Kidney glomerular epithelial cell (primary cell): ENCODE measurements around the gene VTA1.
"Not testable (repeated sequence)": the region's sequence is repeated elsewhere in the genome, so short reads cannot be mapped to it uniquely, and the experiment has no call there.

Experiments used
- DNase-seq: peaks from one replicate; lab custom pipeline; 2025; lab: John Stamatoyannopoulos, UW

The VTA1 gene

GRCh38 chr6:142225552-142225951 is 78.5 kb downstream of the VTA1 start:
- DNase-seq: no peak

DNA sequence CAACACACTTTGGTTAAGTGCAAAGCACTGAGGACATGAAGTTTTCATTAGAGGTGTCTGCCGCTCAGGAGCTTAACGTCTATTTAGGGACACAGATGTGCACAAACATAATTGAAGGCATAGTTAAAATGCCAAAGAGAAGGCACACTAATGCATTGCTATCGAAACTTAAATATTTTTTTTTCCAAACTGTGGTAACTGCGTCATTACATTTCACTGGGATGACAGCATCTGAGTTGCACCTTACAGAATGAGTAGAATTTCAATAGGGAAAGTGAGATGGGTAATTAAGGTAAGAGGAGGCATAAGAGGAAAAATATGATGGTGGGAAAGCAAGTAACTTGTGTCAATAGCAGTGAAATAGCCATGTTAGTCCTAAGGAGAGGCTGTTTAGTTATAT is 79.7 kb downstream of the VTA1 start:
- no peak for DNase-seq

DNA sequence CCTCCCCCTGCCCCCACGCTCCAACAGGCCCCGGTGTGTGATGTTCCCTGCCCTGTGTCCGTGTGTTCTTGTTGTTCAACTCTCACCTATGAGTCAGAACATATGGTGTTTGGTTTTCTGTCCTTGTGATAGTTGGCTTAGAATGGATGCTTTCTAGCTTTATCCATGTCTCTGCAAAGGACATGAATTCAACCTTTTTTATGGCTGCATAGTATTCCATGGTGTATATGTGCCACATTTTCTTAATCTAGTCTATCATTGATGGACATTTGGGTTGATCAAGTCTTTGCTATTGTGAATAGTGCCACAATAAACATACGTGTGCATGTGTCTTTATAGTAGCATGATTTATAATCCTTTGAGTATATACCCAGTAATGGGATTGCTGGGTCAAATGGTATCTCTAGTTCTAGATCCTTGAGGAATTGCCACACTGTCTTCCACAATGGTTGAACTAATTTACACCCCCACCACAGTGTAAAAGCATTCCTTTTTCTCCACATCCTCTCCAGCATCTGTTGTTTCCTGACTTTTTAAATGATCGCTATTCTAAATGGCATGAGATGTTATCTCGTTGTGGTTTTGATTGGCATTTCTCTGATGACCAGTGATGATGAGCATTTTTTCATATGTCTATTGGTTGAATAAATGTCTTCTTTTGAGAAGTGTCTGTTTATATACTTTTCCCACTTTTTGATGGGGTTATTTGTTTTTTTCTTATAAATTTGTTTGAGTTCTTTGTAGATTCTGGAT is 82.6 kb downstream of the VTA1 start:
- DNase-seq: not testable (repeated sequence)

DNA sequence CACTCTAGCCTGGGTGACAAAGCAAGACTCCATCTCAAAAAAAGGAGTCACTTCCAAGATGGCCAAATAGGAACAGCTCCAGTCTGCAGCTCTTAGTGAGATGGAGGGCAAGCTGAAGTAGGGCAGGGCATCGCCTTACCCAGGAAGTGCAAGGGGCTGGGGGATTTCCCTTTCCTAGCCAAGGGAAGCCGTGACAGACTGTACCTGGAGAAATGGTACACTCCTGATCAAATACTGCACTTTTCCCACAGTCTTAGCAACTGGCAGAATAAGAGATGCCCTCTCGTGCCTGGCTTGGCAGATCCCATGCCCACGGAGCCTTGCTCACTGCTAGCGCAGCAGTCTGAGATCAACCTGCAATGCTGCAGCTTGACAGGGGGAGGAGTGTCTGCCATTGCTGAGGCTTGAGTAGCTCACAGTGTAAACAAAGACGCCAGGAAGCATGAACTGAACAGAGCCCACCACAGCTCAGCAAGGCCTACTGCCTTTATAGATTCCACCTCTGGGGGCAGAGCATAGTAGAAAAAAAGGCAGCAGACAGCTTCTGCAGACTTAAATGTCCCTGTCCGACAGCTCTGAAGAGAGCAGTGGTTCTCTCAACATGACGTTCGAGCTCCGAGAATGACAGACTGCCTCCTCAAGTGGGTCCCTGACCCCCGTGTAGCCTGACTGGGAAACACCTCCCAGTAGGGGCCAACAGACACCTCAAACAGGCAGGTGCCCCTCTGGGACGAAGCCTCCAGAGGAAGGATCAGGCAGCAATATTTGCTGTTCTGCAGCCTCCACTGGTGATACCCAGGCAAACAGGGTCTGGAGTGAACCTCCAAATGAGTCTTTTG is 85.4 kb downstream of the VTA1 start:
- peak; percentile 85 for DNase-seq

- no peak for DNase-seq
Observed at GRCh38 chr6:142233945-142234682, 87.1 kb downstream of the VTA1 start.

DNA sequence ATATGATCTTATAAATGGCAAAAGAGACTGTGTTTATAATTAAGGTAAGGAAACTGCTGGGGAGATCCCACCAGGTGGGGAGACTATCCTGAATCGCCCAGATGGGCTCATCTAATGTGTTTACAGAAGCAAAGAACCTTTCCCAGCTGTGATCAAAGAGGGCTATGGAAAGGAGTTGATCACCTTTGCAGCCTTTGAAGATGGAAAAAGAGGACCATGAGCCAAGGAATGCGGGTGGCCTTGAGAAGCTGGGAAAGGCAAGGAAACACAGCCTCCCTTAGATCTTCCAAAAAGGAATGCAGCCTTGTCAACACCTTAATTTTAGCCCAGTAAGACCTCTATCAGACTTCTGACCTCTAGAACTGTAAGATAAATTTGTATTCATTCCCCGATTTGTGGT is 88.2 kb downstream of the VTA1 start:
- no peak for DNase-seq

- DNase-seq: no peak
Observed at GRCh38 chr6:142235791-142236190, 88.7 kb downstream of the VTA1 start.

GRCh38 chr6:142236691-142237090 is 89.6 kb downstream of the VTA1 start:
- DNase-seq: no peak

GRCh38 chr6:142238881-142239280 is 91.8 kb downstream of the VTA1 start:
- DNase-seq: no peak

- DNase-seq: no peak
Observed at GRCh38 chr6:142240179-142240578, 93.1 kb downstream of the VTA1 start.

DNA sequence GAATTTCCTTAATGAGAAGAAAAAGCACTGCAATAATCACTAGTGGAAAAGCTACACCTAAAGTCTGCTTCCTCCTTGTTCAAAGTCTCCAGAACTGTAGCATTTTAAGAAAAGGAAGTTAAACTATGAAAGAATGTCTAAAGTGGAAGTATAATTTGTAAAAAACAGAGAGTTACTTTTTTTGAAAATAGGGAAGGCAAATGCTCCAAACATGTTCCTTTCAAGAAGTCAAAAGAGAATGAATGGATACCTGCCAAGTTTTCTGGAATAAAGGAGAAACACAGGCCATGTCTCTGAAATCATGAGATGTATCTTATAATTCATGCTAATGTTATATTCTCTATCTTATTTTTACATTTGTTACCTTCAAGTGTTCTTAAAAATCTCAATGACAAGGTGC is 94.0 kb downstream of the VTA1 start:
- no peak for DNase-seq

- peak; percentile 5 for DNase-seq
Observed at GRCh38 chr6:142242269-142242668, 95.2 kb downstream of the VTA1 start.

DNA sequence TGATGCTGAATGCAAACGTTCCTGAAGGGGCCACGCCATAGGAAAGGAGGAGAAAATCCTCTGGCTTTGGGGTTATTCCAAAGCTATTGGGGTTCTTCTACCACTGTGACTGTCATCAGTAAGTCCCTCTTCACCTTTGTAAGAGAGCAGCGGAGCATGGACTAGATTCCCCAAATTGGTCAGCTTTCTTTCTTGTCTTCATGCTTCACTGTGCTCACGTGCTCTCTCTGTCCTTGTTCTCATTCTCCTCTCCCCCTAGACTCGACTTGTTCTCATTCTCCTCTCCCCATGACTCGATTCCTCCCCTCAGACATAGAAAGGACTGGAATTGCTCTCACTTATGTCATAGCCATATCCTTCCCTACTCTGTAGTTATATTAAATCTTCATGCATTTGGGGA is 99.9 kb downstream of the VTA1 start:
- DNase-seq: no peak

DNA sequence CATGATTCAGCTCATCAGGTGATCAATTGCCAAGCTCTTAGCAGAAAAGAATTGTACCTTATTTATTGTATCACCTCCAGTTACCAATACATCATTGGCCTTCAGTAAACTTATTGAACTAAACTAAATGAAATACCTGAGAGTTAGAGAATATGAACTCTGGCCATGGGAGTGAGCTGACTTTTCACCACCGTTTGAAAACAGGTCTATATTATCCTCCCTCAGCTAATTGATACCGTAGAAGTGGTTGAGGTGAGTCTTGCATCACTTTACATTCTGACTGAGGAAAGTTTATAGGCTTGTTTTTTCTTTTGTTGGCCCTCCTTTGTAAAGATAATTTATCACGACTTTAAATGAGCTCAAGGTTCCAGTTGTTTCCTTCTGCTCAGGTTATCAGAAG is 102.2 kb downstream of the VTA1 start:
- DNase-seq: no peak

- DNase-seq: no peak
Observed at GRCh38 chr6:142251930-142252445, 104.9 kb downstream of the VTA1 start.

- DNase-seq: no peak
Observed at GRCh38 chr6:142254513-142254912, 107.5 kb downstream of the VTA1 start.

DNA sequence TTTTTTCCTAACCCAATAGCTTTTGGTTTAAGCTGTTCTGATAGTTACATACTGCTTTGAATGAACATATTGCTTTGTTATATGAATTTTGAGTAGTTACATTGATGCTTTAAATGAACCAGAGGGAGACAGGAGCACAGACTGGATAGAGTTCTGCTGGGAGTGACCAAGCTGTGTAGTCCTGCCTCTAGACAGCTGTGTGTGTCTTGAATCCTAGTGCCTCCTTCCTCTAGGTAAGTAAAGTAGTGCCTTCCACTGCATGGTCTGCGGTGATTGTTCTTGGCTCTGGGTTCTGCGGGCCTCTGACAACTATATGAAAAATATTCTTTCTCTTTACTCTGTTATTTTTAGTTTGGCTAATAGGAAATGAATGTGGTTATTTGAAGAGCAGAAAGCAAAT is 108.7 kb downstream of the VTA1 start:
- DNase-seq: no peak

DNA sequence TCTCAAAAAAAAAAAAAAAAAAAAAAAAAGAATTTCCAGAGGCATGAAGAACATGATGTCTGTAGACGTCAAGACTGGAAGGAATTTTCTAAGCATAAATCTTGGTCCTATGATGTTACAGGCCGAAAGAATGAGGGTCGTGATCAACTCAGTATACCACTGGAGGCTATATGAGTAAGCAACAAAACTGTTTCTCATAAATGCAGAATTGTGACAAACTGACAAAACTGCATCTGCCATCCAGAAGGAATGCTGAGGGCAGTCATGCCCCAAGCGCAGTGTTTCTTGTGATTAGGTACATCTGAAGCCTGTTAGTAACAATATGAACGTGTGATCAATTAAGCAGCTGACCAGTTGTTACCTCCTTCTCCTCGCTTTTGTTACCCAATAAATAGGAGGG is 111.2 kb downstream of the VTA1 start:
- no peak for DNase-seq

GRCh38 chr6:142258757-142259156 is 111.7 kb downstream of the VTA1 start:
- DNase-seq: no peak

GRCh38 chr6:142260748-142261147 is 113.7 kb downstream of the VTA1 start:
- DNase-seq: no peak

DNA sequence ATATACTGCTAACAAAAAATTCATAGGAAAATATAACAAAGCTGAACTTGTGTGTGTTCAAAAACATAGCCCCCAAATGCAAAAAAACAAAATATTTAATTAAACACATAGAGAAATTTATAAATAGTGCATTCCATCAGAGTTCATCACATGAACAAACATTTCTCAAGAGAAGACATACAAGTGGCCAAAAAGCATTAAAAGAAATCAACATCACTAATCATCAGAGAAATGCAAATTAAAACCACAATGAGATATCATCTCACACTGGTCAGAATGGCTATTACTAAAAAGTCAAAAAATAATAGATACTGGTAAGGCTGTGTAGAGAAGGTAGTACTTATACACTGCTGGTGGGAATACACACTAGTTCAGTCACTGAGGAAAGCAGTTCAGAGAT is 115.2 kb downstream of the VTA1 start:
- no peak for DNase-seq

DNA sequence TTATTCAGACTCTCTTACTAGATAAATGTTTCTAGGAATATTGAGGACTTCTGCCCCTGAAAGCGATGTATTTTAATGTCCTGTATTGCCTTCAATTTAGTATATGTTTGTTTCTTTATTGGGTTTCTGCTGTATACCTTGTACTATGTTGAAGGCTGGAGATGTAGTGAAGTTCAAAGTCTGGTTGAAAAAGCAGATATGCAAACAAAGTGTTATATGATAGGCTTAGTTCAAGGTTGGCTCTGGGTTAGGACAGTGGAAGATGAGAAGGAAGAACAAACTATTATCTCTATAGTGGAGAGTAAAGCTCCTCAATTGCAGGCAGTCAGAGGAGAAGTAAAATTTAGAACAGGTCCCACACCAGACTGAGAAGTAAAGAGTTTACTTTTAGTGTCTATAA is 118.4 kb downstream of the VTA1 start:
- no peak for DNase-seq

DNA sequence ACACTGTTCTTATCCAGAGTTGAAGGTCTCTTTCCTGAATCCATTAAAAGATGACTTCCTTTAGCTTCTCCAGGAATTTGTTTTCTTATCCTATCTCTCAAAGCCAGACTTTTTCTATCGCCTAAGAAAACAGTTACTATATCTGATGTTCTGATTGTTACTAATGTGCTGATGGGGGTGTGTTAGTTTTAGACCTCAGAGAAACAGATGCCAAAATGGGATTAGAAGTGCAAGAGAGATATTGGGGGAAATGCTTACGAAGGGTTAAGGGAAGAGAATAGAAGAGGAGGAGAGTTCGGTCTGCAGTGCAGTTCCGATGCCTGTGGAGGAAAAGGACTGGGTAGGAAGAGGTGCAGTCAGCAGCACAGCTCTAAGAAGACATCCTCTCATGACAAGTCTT is 119.0 kb downstream of the VTA1 start:
- DNase-seq: no peak
